NCI-H2081 treated with DMSO at 0.1 percent for 48 hours (cell line): Measurements from ENCODE around the gene HES5.

Experiments
- DNase-seq: peaks from one replicate; lab custom pipeline; 2025; lab: John Stamatoyannopoulos, UW

HES5 gene

GRCh38 chr1:2546515-2547209 is 16.6 kb upstream of the HES5 start:
- peak; percentile 49 for DNase-seq

- peak; percentile 76 for DNase-seq
Measured at GRCh38 chr1:2545754-2546514, 15.9 kb upstream of the HES5 start.

GRCh38 chr1:2544875-2545640 is 15.0 kb upstream of the HES5 start:
- no peak for DNase-seq

GRCh38 chr1:2544093-2544874 is 14.2 kb upstream of the HES5 start:
- no peak for DNase-seq

GRCh38 chr1:2543543-2544092 is 13.6 kb upstream of the HES5 start:
- DNase-seq = no peak

- DNase-seq = no peak
Measured at GRCh38 chr1:2542246-2542915, 12.3 kb upstream of the HES5 start.

GRCh38 chr1:2541619-2542245 is 11.7 kb upstream of the HES5 start:
- no peak for DNase-seq

- no peak for DNase-seq
Measured at GRCh38 chr1:2540816-2541492, 10.9 kb upstream of the HES5 start.

- no peak for DNase-seq
Measured at GRCh38 chr1:2539312-2539907, 9.3 kb upstream of the HES5 start.

GRCh38 chr1:2538872-2539271 is 8.8 kb upstream of the HES5 start:
- no peak for DNase-seq

GRCh38 chr1:2538376-2538775 is 8.3 kb upstream of the HES5 start:
- no peak for DNase-seq

GRCh38 chr1:2537784-2538115 is 7.7 kb upstream of the HES5 start:
- no peak for DNase-seq

GRCh38 chr1:2535981-2536380 is 5.9 kb upstream of the HES5 start:
- DNase-seq = no peak

GRCh38 chr1:2535455-2535854 is 5.4 kb upstream of the HES5 start:
- no peak for DNase-seq

- no peak for DNase-seq
Measured at GRCh38 chr1:2534687-2535441, 4.8 kb upstream of the HES5 start.

GRCh38 chr1:2534315-2534686 is 4.2 kb upstream of the HES5 start:
- DNase-seq = no peak

GRCh38 chr1:2533365-2533764 is 3.3 kb upstream of the HES5 start:
- no peak for DNase-seq

- DNase-seq = no peak
Measured at GRCh38 chr1:2532485-2533160, 2.6 kb upstream of the HES5 start.
